ENCODE data around the gene EPHA2.
A peak's percentile ranks its signal among the peaks of the same experiment; 100 is the strongest.
"Not testable (repeated sequence)": the region's sequence is repeated elsewhere in the genome, so short reads cannot be mapped to it uniquely, and the experiment has no call there.

Gene EPHA2

GRCh38 chr1:16167331-16168143, 11.7 kb upstream of the EPHA2 start:
- DNase-seq = peak; percentile 35

- no peak for DNase-seq
These were observed 10.2 kb upstream of the EPHA2 start for GRCh38 chr1:16166117-16166516.

- DNase-seq = no peak
These were observed 9.7 kb upstream of the EPHA2 start for GRCh38 chr1:16165548-16165947.

- no peak for DNase-seq
These were observed 9.2 kb upstream of the EPHA2 start for GRCh38 chr1:16165073-16165364.

- no peak for DNase-seq
These were observed 8.6 kb upstream of the EPHA2 start for GRCh38 chr1:16164213-16165072.

GRCh38 chr1:16163608-16164212, 7.8 kb upstream of the EPHA2 start:
- not testable (repeated sequence) for DNase-seq

- peak; percentile 49 for DNase-seq
These were observed 6.4 kb upstream of the EPHA2 start for GRCh38 chr1:16162163-16162822.

- no peak for DNase-seq
These were observed 5.8 kb upstream of the EPHA2 start for GRCh38 chr1:16161717-16162116.

GRCh38 chr1:16158993-16159831, 3.3 kb upstream of the EPHA2 start:
- no peak for DNase-seq

- DNase-seq = peak; percentile 54
These were observed 2.2 kb upstream of the EPHA2 start for GRCh38 chr1:16158025-16158424.

- no peak for DNase-seq
These were observed 1.1 kb upstream of the EPHA2 start for GRCh38 chr1:16156848-16157495.

- no peak for DNase-seq
These were observed 1.7 kb downstream of the EPHA2 start for GRCh38 chr1:16153999-16154673.

- DNase-seq = no peak
These were observed 2.5 kb downstream of the EPHA2 start for GRCh38 chr1:16153096-16153998.

GRCh38 chr1:16152481-16153087, 3.3 kb downstream of the EPHA2 start:
- no peak for DNase-seq

GRCh38 chr1:16151995-16152384, 3.9 kb downstream of the EPHA2 start:
- no peak for DNase-seq

GRCh38 chr1:16151196-16151994, 4.5 kb downstream of the EPHA2 start:
- DNase-seq = no peak

- no peak for DNase-seq
These were observed 5.4 kb downstream of the EPHA2 start for GRCh38 chr1:16150508-16150907.

- no peak for DNase-seq
These were observed 6.0 kb downstream of the EPHA2 start for GRCh38 chr1:16149702-16150488.
